Airway epithelial cell (primary cell): ENCODE data around the gene EIF2A. TPM values are rescaled to one million over a fixed set of nuclear protein-coding genes. Genes with fewer than 3 reads are reported as not detected.

Experiments
- total RNA-seq: library from RNA; depleted of rRNA; stranded (reverse); fragments of >200 nt; gene quantifications from 2 replicates; pipeline ENCODE4 v1.2.3, GENCODE V29; 2015

Gene EIF2A
- total RNA-seq, result 73.9 and 158 TPM in 2 replicates

GRCh38 chr3:150546226-150547044 is at the start of gene EIF2A, which contains the start of gene SERP1:
Gene EIF2A, plus strand, starts transcription at chr3:150546787. Its CDS starts 16 bp downstream, at chr3:150546803.
Gene SERP1, minus strand, starts transcription at chr3:150546496. Its CDS starts 361 bp downstream, at chr3:150546135.

GRCh38 chr3:150603153-150603979 is 56.8 kb downstream of the EIF2A start, which contains the start of gene SELENOT:
Gene SELENOT, plus strand, starts transcription at chr3:150603321. Its CDS starts 42 bp downstream, at chr3:150603363.

Other genes with a start within 250 kb of the EIF2A start
- 10.5 and 12.1 TPM in 2 replicates for gene TSC22D2, start 138.5 kb upstream of the EIF2A start, total RNA-seq
- 191 and 350 TPM in 2 replicates for gene SERP1, start 291 bp upstream of the EIF2A start, total RNA-seq
- 96.8 and 134 TPM in 2 replicates for gene SELENOT, start 56.5 kb downstream of the EIF2A start, total RNA-seq
- gene ERICH6, start 157.1 kb downstream of the EIF2A start, total RNA-seq, result 0.05 TPM in 1 of 2 replicates, not detected in the other
- gene SIAH2, start 216.4 kb downstream of the EIF2A start, total RNA-seq, result 48.5 and 67.2 TPM in 2 replicates